ENCODE data around the gene ADARB1.

The ADARB1 gene

DNA sequence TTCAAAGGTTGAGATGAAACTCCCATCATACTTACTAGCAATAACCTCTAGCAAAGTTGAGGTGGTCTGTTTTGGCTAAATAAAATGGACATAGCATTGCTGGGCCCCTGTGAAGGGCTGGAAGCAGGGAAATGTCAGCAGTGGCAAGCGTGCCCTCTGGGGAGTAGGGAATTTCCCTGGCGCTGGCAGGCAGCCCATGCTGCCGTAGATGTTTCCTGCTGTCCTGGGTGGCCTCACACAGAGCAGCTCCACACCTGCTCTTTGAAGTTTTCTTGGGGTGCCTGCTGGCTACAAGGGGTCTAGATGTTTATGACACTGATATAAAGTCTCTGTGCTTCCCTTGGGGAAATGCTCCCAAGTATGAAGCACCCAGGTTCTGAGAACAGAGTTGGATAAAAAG lies 30.2 kb downstream of the ADARB1 start:
- H3K4me1 ChIP-seq (ENCODE audit: control insufficient read depth, insufficient read depth, low read length), result peaks cover 14% of the 10 kb centered on the region; the same call in 1 of the 2 replicates
- ChIA-PET POLR2A (no interaction called here), CTCF (interaction anchor here (1.3 to 5.2 kb wide), 4 partner anchors 9 to 212 kb away, joined by 3 to 44 read pairs (median 20); no protein-coding TSS in a partner anchor)
- H3K27ac ChIP-seq (ENCODE audit: extremely low read depth, low read depth, low read length), result no peak overlapping the region
- H3K36me3 ChIP-seq (ENCODE audit: control insufficient read depth in 2 of 2, insufficient read depth in 1 of 2, low read length in 2 of 2), result no peaks in the 10 kb centered on the region
- TF ChIP-seq GLIS1 (tag by site-specific recombination; IDR thresholded peaks at IDR 0.05) (peak; percentile 84), ZNF423 (tag by site-specific recombination; IDR thresholded peaks at IDR 0.05) (peak; percentile 89), ZIC2 (tag by site-specific recombination; IDR thresholded peaks at IDR 0.05) (peak; percentile 96), FEZF1 (tag by site-specific recombination; IDR thresholded peaks at IDR 0.05) (peak; percentile 33; the same call in 1 of the 2 replicates), OSR2 (tag by site-specific recombination; IDR thresholded peaks at IDR 0.05) (peak; percentile 63), TCF7L2 (IDR thresholded peaks at IDR 0.05; ENCODE audit: borderline replicate concordance, low read depth, low read length) (no peak), ZNF10 (tag by site-specific recombination; IDR thresholded peaks at IDR 0.05) (peak; percentile 29; the same call in 1 of the 2 replicates), ZNF510 (tag by site-specific recombination; IDR thresholded peaks at IDR 0.05; ENCODE audit: insufficient replicate concordance) (no peak), SP2 (tag by site-specific recombination; IDR thresholded peaks at IDR 0.05) (no peak)
- TF ChIP-seq, protein P1, sequence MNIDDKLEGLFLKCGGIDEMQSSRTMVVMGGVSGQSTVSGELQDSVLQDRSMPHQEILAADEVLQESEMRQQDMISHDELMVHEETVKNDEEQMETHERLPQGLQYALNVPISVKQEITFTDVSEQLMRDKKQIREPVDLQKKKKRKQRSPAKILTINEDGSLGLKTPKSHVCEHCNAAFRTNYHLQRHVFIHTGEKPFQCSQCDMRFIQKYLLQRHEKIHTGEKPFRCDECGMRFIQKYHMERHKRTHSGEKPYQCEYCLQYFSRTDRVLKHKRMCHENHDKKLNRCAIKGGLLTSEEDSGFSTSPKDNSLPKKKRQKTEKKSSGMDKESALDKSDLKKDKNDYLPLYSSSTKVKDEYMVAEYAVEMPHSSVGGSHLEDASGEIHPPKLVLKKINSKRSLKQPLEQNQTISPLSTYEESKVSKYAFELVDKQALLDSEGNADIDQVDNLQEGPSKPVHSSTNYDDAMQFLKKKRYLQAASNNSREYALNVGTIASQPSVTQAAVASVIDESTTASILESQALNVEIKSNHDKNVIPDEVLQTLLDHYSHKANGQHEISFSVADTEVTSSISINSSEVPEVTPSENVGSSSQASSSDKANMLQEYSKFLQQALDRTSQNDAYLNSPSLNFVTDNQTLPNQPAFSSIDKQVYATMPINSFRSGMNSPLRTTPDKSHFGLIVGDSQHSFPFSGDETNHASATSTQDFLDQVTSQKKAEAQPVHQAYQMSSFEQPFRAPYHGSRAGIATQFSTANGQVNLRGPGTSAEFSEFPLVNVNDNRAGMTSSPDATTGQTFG (tag by site-specific recombination; IDR thresholded peaks at IDR 0.05; ENCODE audit: borderline replicate concordance), result no peak
- no peak overlapping the region for H3K4me3 ChIP-seq (ENCODE audit: low read depth, low read length)
- H3K9me3 ChIP-seq (ENCODE audit: control insufficient read depth, insufficient read depth, low read depth, low read length), result no peaks in the 10 kb centered on the region

DNA sequence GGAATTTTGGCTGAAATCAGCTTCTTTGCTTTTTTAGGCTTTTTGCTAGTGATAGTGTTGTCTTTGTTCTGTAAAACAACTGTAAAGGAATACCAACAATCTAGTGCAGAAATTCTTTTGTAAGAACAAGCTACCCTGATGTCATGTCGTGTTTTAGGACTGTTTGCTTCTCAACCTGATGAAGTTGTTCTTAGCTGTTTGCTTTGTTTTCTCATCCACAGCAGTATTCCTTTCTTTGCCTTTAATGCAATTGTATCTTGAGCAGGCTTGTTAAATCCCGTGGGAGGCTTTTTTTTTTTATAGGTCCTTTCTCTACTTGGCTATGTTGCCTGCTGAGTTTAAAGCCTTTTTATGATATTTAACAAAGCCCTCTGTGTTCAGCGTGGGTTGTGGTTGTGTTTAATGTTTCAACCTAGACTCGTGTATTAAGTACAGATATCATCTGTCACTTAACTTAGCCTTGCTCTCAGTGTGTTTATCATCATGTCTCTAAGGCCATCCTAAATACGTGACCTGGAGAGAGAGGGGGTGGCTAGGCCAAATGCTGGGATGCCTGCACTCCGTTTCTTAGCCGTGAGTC lies 31.6 kb downstream of the ADARB1 start:
- H3K27ac ChIP-seq (ENCODE audit: extremely low read depth, low read depth, low read length), result peak overlapping the region; percentile 35
- H3K4me3 ChIP-seq (ENCODE audit: low read depth, low read length), result no peak overlapping the region
- peaks cover 17% of the 10 kb centered on the region; the same call in 1 of the 2 replicates for H3K4me1 ChIP-seq (ENCODE audit: control insufficient read depth, insufficient read depth, low read length)
- ChIA-PET POLR2A (no interaction called here), CTCF (interaction anchor here (0.6 to 5.2 kb wide), 6 partner anchors 8 to 214 kb away, joined by 3 to 44 read pairs (median 4); no protein-coding TSS in a partner anchor)
- H3K36me3 ChIP-seq (ENCODE audit: control insufficient read depth in 2 of 2, insufficient read depth in 1 of 2, low read length in 2 of 2), result no peaks in the 10 kb centered on the region
- H3K9me3 ChIP-seq (ENCODE audit: control insufficient read depth, insufficient read depth, low read depth, low read length), result no peaks in the 10 kb centered on the region
- no peak for TF ChIP-seq REPIN1 (tag by site-specific recombination; IDR thresholded peaks at IDR 0.05; ENCODE audit: low read depth)
- no peak for TF ChIP-seq ZNF830 (tag by site-specific recombination; IDR thresholded peaks at IDR 0.05; ENCODE audit: low read depth)
- no peak for TF ChIP-seq KLF10 (tag by site-specific recombination; IDR thresholded peaks at IDR 0.05)
- TF ChIP-seq ZNF341 (tag by site-specific recombination; IDR thresholded peaks at IDR 0.05; ENCODE audit: low read depth), result 0 out of 2 replicates have a peak, but pooled peaks have one; percentile 10
- no peak for TF ChIP-seq PRDM1 (tag by site-specific recombination; IDR thresholded peaks at IDR 0.05)
- TF ChIP-seq, protein P2, sequence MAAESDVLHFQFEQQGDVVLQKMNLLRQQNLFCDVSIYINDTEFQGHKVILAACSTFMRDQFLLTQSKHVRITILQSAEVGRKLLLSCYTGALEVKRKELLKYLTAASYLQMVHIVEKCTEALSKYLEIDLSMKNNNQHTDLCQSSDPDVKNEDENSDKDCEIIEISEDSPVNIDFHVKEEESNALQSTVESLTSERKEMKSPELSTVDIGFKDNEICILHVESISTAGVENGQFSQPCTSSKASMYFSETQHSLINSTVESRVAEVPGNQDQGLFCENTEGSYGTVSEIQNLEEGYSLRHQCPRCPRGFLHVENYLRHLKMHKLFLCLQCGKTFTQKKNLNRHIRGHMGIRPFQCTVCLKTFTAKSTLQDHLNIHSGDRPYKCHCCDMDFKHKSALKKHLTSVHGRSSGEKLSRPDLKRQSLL (tag by site-specific recombination; IDR thresholded peaks at IDR 0.05), result no peak
- TF ChIP-seq, protein P3, sequence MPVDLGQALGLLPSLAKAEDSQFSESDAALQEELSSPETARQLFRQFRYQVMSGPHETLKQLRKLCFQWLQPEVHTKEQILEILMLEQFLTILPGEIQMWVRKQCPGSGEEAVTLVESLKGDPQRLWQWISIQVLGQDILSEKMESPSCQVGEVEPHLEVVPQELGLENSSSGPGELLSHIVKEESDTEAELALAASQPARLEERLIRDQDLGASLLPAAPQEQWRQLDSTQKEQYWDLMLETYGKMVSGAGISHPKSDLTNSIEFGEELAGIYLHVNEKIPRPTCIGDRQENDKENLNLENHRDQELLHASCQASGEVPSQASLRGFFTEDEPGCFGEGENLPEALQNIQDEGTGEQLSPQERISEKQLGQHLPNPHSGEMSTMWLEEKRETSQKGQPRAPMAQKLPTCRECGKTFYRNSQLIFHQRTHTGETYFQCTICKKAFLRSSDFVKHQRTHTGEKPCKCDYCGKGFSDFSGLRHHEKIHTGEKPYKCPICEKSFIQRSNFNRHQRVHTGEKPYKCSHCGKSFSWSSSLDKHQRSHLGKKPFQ (tag by site-specific recombination; IDR thresholded peaks at IDR 0.05), result no peak
- TF ChIP-seq ZNF239 (tag by site-specific recombination; IDR thresholded peaks at IDR 0.05), result no peak
- TF ChIP-seq, protein P4, sequence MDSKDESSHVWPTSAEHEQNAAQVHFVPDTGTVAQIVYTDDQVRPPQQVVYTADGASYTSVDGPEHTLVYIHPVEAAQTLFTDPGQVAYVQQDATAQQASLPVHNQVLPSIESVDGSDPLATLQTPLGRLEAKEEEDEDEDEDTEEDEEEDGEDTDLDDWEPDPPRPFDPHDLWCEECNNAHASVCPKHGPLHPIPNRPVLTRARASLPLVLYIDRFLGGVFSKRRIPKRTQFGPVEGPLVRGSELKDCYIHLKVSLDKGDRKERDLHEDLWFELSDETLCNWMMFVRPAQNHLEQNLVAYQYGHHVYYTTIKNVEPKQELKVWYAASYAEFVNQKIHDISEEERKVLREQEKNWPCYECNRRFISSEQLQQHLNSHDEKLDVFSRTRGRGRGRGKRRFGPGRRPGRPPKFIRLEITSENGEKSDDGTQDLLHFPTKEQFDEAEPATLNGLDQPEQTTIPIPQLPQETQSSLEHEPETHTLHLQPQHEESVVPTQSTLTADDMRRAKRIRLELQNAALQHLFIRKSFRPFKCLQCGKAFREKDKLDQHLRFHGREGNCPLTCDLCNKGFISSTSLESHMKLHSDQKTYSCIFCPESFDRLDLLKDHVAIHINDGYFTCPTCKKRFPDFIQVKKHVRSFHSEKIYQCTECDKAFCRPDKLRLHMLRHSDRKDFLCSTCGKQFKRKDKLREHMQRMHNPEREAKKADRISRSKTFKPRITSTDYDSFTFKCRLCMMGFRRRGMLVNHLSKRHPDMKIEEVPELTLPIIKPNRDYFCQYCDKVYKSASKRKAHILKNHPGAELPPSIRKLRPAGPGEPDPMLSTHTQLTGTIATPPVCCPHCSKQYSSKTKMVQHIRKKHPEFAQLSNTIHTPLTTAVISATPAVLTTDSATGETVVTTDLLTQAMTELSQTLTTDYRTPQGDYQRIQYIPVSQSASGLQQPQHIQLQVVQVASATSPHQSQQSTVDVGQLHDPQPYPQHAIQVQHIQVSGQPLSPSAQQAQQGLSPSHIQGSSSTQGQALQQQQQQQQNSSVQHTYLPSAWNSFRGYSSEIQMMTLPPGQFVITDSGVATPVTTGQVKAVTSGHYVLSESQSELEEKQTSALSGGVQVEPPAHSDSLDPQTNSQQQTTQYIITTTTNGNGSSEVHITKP (tag by site-specific recombination; IDR thresholded peaks at IDR 0.05), result no peak
- TF ChIP-seq, protein P5, sequence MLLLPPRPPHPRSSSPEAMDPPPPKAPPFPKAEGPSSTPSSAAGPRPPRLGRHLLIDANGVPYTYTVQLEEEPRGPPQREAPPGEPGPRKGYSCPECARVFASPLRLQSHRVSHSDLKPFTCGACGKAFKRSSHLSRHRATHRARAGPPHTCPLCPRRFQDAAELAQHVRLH (tag by site-specific recombination; IDR thresholded peaks at IDR 0.05), result no peak
- TF ChIP-seq ZNF510 (tag by site-specific recombination; IDR thresholded peaks at IDR 0.05; ENCODE audit: insufficient replicate concordance), result no peak
- TF ChIP-seq ZNF701 (tag by site-specific recombination; IDR thresholded peaks at IDR 0.05), result no peak
- no peak for TF ChIP-seq SALL2 (tag by site-specific recombination; IDR thresholded peaks at IDR 0.05; ENCODE audit: borderline replicate concordance)
- peak; percentile 72; the same call in 1 of the 2 replicates for TF ChIP-seq OSR2 (tag by site-specific recombination; IDR thresholded peaks at IDR 0.05)
- no peak for TF ChIP-seq ZNF621 (tag by site-specific recombination; IDR thresholded peaks at IDR 0.05)
- no peak for TF ChIP-seq MZF1 (tag by site-specific recombination; IDR thresholded peaks at IDR 0.05; ENCODE audit: borderline replicate concordance)
- no peak for TF ChIP-seq ZSCAN23 (tag by site-specific recombination; IDR thresholded peaks at IDR 0.05)
- TF ChIP-seq ZNF214 (tag by site-specific recombination; IDR thresholded peaks at IDR 0.05; ENCODE audit: borderline replicate concordance), result no peak
